Measurements from ENCODE around the gene ZBTB6.

DNA sequence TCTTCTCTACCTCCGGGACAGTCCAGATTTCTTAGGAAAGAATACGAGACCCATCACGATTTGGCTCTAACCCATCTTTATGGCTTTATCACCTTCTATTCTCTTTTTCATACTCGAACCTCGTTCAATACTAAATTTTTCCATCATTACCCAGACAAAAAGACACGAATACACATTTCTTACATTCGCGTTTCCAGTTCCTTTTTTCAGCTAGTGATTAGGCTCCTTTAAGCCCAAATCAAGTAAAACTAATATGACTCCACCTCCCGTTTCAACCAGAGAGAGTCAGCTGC lies 506 bp downstream of the ZBTB6 start:
- no peak for TF ChIP-seq EP300 (IDR thresholded peaks at IDR 0.05)
- TF ChIP-seq POLR2A (IDR thresholded peaks at IDR 0.05) = no peak
- TF ChIP-seq, protein P1, sequence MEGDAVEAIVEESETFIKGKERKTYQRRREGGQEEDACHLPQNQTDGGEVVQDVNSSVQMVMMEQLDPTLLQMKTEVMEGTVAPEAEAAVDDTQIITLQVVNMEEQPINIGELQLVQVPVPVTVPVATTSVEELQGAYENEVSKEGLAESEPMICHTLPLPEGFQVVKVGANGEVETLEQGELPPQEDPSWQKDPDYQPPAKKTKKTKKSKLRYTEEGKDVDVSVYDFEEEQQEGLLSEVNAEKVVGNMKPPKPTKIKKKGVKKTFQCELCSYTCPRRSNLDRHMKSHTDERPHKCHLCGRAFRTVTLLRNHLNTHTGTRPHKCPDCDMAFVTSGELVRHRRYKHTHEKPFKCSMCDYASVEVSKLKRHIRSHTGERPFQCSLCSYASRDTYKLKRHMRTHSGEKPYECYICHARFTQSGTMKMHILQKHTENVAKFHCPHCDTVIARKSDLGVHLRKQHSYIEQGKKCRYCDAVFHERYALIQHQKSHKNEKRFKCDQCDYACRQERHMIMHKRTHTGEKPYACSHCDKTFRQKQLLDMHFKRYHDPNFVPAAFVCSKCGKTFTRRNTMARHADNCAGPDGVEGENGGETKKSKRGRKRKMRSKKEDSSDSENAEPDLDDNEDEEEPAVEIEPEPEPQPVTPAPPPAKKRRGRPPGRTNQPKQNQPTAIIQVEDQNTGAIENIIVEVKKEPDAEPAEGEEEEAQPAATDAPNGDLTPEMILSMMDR (IDR thresholded peaks at IDR 0.05) = no peak
- TF ChIP-seq POLR2AphosphoS5 (IDR thresholded peaks at IDR 0.05) = no peak

Measured in stomach (tissue), 4 donors.